SK-N-SH treated with all-trans-retinoic acid at 6 μM for 48 hours (cell line): Measurements from ENCODE around the gene PRSS38.

Experiments
- ATAC-seq: fragments of 200-7000 bp; cut with Tn5 transposase; 3 replicates; pipeline ENCODE4 v1.9.1; 2020; ENCODE audit warnings: mild to moderate bottlenecking, moderate library complexity
- ARNTL ChIP-seq: fragments of 450-650 bp; formaldehyde crosslinking; IDR thresholded peaks from 2 replicates; pipeline ENCODE4 v1.5.0; 2020; ENCODE audit warnings: low read depth, mild to moderate bottlenecking, moderate library complexity, borderline replicate concordance
- BACH2 ChIP-seq: fragments of 250-450 bp; sonication (Bioruptor Pico); IDR thresholded peaks from 2 replicates; pipeline ENCODE4 v1.9.0; 2021; ENCODE audit warnings: mild to moderate bottlenecking, borderline replicate concordance
- CSDC2 ChIP-seq: fragments of 250-450 bp; sonication (Bioruptor Pico); IDR thresholded peaks from 2 replicates; pipeline ENCODE4 v1.5.0; 2020; ENCODE audit warnings: mild to moderate bottlenecking, moderate library complexity
- ESRRG ChIP-seq: fragments of 250-450 bp; sonication (Bioruptor Pico); IDR thresholded peaks from 2 replicates; pipeline ENCODE4 v1.6.1; 2021; ENCODE audit warnings: mild to moderate bottlenecking
- GLIS3 ChIP-seq: fragments of 250-450 bp; sonication (Bioruptor Pico); IDR thresholded peaks from 2 replicates; pipeline ENCODE4 v1.5.0; 2020; ENCODE audit warnings: mild to moderate bottlenecking, moderate library complexity
- ISL1 ChIP-seq: fragments of 250-450 bp; sonication (Bioruptor Pico); IDR thresholded peaks from 2 replicates; pipeline ENCODE4 v2.1.2; 2022; ENCODE audit warnings: mild to moderate bottlenecking, moderate library complexity
- OSR1 ChIP-seq: fragments of 250-450 bp; sonication (Bioruptor Pico); IDR thresholded peaks from 2 replicates; pipeline ENCODE4 v1.8.0; 2022; ENCODE audit warnings: moderate library complexity, mild to moderate bottlenecking, inconsistent platforms
- PATZ1 ChIP-seq: fragments of 250-450 bp; sonication (Bioruptor Pico); IDR thresholded peaks from 2 replicates; pipeline ENCODE4 v1.8.0; 2020; ENCODE audit warnings: mild to moderate bottlenecking, moderate library complexity, borderline replicate concordance
- POU6F1 ChIP-seq: fragments of 250-450 bp; sonication (Bioruptor Pico); IDR thresholded peaks from 2 replicates; pipeline ENCODE4 v1.8.0; 2021; ENCODE audit warnings: low read depth, mild to moderate bottlenecking, moderate library complexity, borderline replicate concordance
- PPARA ChIP-seq: fragments of 250-450 bp; sonication (Bioruptor Pico); IDR thresholded peaks from 2 replicates; pipeline ENCODE4 v1.5.0; 2020; ENCODE audit warnings: mild to moderate bottlenecking, borderline replicate concordance
- RARB ChIP-seq: fragments of 250-450 bp; sonication (Bioruptor Pico); IDR thresholded peaks from 2 replicates; pipeline ENCODE4 v1.8.0; 2021; ENCODE audit warnings: mild to moderate bottlenecking, moderate library complexity
- TCF4 ChIP-seq: fragments of 250-450 bp; sonication (Bioruptor Pico); IDR thresholded peaks from 2 replicates; pipeline ENCODE4 v1.8.0; 2021; ENCODE audit warnings: mild to moderate bottlenecking, moderate library complexity, borderline replicate concordance
- TOX ChIP-seq: fragments of 250-450 bp; sonication (Bioruptor Pico); IDR thresholded peaks from 2 replicates; pipeline ENCODE4 v1.8.0; 2021; ENCODE audit warnings: mild to moderate bottlenecking, moderate library complexity, borderline replicate concordance
- ZC3H10 ChIP-seq: fragments of 250-450 bp; sonication (Bioruptor Pico); IDR thresholded peaks from 2 replicates; pipeline ENCODE4 v1.5.1; 2021; ENCODE audit warnings: mild to moderate bottlenecking, moderate library complexity
- ZFP3 ChIP-seq: fragments of 250-450 bp; sonication (Bioruptor Pico); IDR thresholded peaks from 2 replicates; pipeline ENCODE4 v1.5.0; 2020; ENCODE audit warnings: mild to moderate bottlenecking, moderate library complexity
- ZNF565 ChIP-seq: fragments of 450-650 bp; formaldehyde crosslinking; conservative IDR thresholded peaks from 2 replicates; pipeline ENCODE4 v1.5.0; 2020; ENCODE audit warnings: low read depth, mild to moderate bottlenecking, moderate library complexity
- ZNF70 ChIP-seq: fragments of 450-650 bp; formaldehyde crosslinking; IDR thresholded peaks from 2 replicates; pipeline ENCODE4 v1.5.0; 2020; ENCODE audit warnings: mild to moderate bottlenecking, moderate library complexity
- ZNF8 ChIP-seq: fragments of 450-650 bp; formaldehyde crosslinking; IDR thresholded peaks from 2 replicates; pipeline ENCODE4 v1.5.0; 2020; ENCODE audit warnings: mild to moderate bottlenecking, moderate library complexity
- TF ChIP-seq, protein P1 (sequence below): fragments of 250-450 bp; sonication (Bioruptor Pico); IDR thresholded peaks from 2 replicates; pipeline ENCODE4 v1.5.1; 2020; ENCODE audit warnings: low read depth, mild to moderate bottlenecking, moderate library complexity
- TF ChIP-seq, protein P2 (sequence below): fragments of 250-450 bp; sonication (Bioruptor Pico); IDR thresholded peaks from 2 replicates; pipeline ENCODE4 v1.5.1; 2021; ENCODE audit warnings: mild to moderate bottlenecking, moderate library complexity
- TF ChIP-seq, protein P3 (sequence below): fragments of 250-450 bp; sonication (Bioruptor Pico); IDR thresholded peaks from 2 replicates; pipeline ENCODE4 v1.5.0; 2020; ENCODE audit warnings: mild to moderate bottlenecking, moderate library complexity

The PRSS38 gene

GRCh38 chr1:227891955-227892488, 76.5 kb downstream of the PRSS38 start:
- no peak for ATAC-seq
- TF ChIP-seq ZNF70 (CRISPR knock-in tag) (no peak), RARB (CRISPR knock-in tag) (no peak), GLIS3 (no peak), ZNF565 (no peak)

- ATAC-seq = no peak
- no peak for TF ChIP-seq ZNF70 (CRISPR knock-in tag)
- TF ChIP-seq CSDC2 = no peak
- TF ChIP-seq, protein P1, sequence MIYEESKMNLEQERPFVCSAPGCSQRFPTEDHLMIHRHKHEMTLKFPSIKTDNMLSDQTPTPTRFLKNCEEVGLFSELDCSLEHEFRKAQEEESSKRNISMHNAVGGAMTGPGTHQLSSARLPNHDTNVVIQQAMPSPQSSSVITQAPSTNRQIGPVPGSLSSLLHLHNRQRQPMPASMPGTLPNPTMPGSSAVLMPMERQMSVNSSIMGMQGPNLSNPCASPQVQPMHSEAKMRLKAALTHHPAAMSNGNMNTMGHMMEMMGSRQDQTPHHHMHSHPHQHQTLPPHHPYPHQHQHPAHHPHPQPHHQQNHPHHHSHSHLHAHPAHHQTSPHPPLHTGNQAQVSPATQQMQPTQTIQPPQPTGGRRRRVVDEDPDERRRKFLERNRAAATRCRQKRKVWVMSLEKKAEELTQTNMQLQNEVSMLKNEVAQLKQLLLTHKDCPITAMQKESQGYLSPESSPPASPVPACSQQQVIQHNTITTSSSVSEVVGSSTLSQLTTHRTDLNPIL (CRISPR knock-in tag) = no peak
- TF ChIP-seq, protein P2, sequence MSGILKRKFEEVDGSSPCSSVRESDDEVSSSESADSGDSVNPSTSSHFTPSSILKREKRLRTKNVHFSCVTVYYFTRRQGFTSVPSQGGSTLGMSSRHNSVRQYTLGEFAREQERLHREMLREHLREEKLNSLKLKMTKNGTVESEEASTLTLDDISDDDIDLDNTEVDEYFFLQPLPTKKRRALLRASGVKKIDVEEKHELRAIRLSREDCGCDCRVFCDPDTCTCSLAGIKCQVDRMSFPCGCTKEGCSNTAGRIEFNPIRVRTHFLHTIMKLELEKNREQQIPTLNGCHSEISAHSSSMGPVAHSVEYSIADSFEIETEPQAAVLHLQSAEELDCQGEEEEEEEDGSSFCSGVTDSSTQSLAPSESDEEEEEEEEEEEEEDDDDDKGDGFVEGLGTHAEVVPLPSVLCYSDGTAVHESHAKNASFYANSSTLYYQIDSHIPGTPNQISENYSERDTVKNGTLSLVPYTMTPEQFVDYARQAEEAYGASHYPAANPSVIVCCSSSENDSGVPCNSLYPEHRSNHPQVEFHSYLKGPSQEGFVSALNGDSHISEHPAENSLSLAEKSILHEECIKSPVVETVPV (CRISPR knock-in tag) = no peak
- TF ChIP-seq PATZ1 (CRISPR knock-in tag) = no peak
- TF ChIP-seq OSR1 = no peak
- no peak for TF ChIP-seq RARB (CRISPR knock-in tag)
- no peak for TF ChIP-seq ESRRG (CRISPR knock-in tag)
- TF ChIP-seq ISL1 (CRISPR knock-in tag) = no peak
- no peak for TF ChIP-seq GLIS3
- TF ChIP-seq POU6F1 (CRISPR knock-in tag) = no peak
- TF ChIP-seq ARNTL = no peak
- no peak for TF ChIP-seq ZC3H10
- TF ChIP-seq TCF4 (CRISPR knock-in tag) = no peak
- no peak for TF ChIP-seq ZNF8
Observed at GRCh38 chr1:227892489-227893299, 77.2 kb downstream of the PRSS38 start.

GRCh38 chr1:227893300-227893948, 77.9 kb downstream of the PRSS38 start:
- no peak for TF ChIP-seq CSDC2
- no peak for TF ChIP-seq PATZ1 (CRISPR knock-in tag)
- no peak for TF ChIP-seq ZFP3 (CRISPR knock-in tag)
- TF ChIP-seq OSR1 = no peak
- TF ChIP-seq GLIS3 = no peak
- TF ChIP-seq ISL1 (CRISPR knock-in tag) = no peak
- no peak for TF ChIP-seq ZNF565
- no peak for TF ChIP-seq BACH2 (CRISPR knock-in tag)
- TF ChIP-seq RARB (CRISPR knock-in tag) = no peak
- TF ChIP-seq PPARA (CRISPR knock-in tag) = no peak
- TF ChIP-seq, protein P3, sequence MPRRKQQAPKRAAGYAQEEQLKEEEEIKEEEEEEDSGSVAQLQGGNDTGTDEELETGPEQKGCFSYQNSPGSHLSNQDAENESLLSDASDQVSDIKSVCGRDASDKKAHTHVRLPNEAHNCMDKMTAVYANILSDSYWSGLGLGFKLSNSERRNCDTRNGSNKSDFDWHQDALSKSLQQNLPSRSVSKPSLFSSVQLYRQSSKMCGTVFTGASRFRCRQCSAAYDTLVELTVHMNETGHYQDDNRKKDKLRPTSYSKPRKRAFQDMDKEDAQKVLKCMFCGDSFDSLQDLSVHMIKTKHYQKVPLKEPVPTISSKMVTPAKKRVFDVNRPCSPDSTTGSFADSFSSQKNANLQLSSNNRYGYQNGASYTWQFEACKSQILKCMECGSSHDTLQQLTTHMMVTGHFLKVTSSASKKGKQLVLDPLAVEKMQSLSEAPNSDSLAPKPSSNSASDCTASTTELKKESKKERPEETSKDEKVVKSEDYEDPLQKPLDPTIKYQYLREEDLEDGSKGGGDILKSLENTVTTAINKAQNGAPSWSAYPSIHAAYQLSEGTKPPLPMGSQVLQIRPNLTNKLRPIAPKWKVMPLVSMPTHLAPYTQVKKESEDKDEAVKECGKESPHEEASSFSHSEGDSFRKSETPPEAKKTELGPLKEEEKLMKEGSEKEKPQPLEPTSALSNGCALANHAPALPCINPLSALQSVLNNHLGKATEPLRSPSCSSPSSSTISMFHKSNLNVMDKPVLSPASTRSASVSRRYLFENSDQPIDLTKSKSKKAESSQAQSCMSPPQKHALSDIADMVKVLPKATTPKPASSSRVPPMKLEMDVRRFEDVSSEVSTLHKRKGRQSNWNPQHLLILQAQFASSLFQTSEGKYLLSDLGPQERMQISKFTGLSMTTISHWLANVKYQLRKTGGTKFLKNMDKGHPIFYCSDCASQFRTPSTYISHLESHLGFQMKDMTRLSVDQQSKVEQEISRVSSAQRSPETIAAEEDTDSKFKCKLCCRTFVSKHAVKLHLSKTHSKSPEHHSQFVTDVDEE (CRISPR knock-in tag) = no peak
- TF ChIP-seq TOX (CRISPR knock-in tag) = no peak
- no peak for TF ChIP-seq ZNF8
- ATAC-seq = no peak
